Measurements from ENCODE around the gene RFK. TPM values are rescaled to one million over a fixed set of nuclear protein-coding genes. Genes with fewer than 3 reads are reported as not detected.
A peak's percentile ranks its signal among the peaks of the same experiment; 100 is the strongest.

Gene RFK
- total RNA-seq, 1 donor from 2014 or later, result 14.9 TPM

- no peak for DNase-seq (ENCODE audit: low spot score)
- peak overlapping the region; percentile 74 for H3K27ac Mint-ChIP-seq
- no peaks in the 10 kb centered on the region for H3K27me3 Mint-ChIP-seq (ENCODE audit: low read depth)
- peaks cover 3% of the 10 kb centered on the region for H3K36me3 Mint-ChIP-seq (ENCODE audit: low read depth)
- no peaks in the 10 kb centered on the region for H3K9me3 Mint-ChIP-seq
- intact Hi-C loops (cut with micrococcal nuclease), result loop anchor here (1.0 to 10.0 kb wide), 5 partner anchors 17 to 1270 kb away; partner anchors contain the start of gene RFK
- H3K4me3 Mint-ChIP-seq (ENCODE audit: low read depth), result no peak overlapping the region
- H3K4me1 Mint-ChIP-seq (ENCODE audit: low read depth), result peaks cover 30% of the 10 kb centered on the region
Measured at GRCh38 chr9:76424491-76424890, 30.3 kb upstream of the RFK start.

GRCh38 chr9:76423216-76424177 is 29.3 kb upstream of the RFK start:
- no peaks in the 10 kb centered on the region for H3K9me3 Mint-ChIP-seq
- no peaks in the 10 kb centered on the region for H3K27me3 Mint-ChIP-seq (ENCODE audit: low read depth)
- peaks cover 3% of the 10 kb centered on the region for H3K36me3 Mint-ChIP-seq (ENCODE audit: low read depth)
- H3K27ac Mint-ChIP-seq, result peak overlapping the region; percentile 74
- DNase-seq (ENCODE audit: low spot score), result no peak
- H3K4me3 Mint-ChIP-seq (ENCODE audit: low read depth), result peak overlapping the region; percentile 65
- H3K4me1 Mint-ChIP-seq (ENCODE audit: low read depth), result peaks cover 30% of the 10 kb centered on the region
- intact Hi-C loops (cut with micrococcal nuclease), result loop anchor here (1.0 to 10.0 kb wide), 5 partner anchors 18 to 1269 kb away; partner anchors contain the start of gene RFK

- intact Hi-C loops (cut with micrococcal nuclease), result loop anchor here (10.0 kb wide), 1 partner anchor 1265 kb away; no protein-coding TSS in a partner anchor
- H3K9me3 Mint-ChIP-seq, result no peaks in the 10 kb centered on the region
- H3K27me3 Mint-ChIP-seq (ENCODE audit: low read depth), result no peaks in the 10 kb centered on the region
- no peak overlapping the region for H3K4me3 Mint-ChIP-seq (ENCODE audit: low read depth)
- DNase-seq (ENCODE audit: low spot score), result no peak
- no peak overlapping the region for H3K27ac Mint-ChIP-seq
- H3K36me3 Mint-ChIP-seq (ENCODE audit: low read depth), result peaks cover 3% of the 10 kb centered on the region
- peaks cover 40% of the 10 kb centered on the region for H3K4me1 Mint-ChIP-seq (ENCODE audit: low read depth)
Measured at GRCh38 chr9:76419782-76420380, 25.7 kb upstream of the RFK start.

GRCh38 chr9:76417394-76417793 is 23.2 kb upstream of the RFK start:
- intact Hi-C loops (cut with micrococcal nuclease), result no loop called here
- no peak overlapping the region for H3K4me3 Mint-ChIP-seq (ENCODE audit: low read depth)
- H3K4me1 Mint-ChIP-seq (ENCODE audit: low read depth), result peaks cover 34% of the 10 kb centered on the region
- DNase-seq (ENCODE audit: low spot score), result no peak
- no peaks in the 10 kb centered on the region for H3K27me3 Mint-ChIP-seq (ENCODE audit: low read depth)
- H3K36me3 Mint-ChIP-seq (ENCODE audit: low read depth), result peaks cover 8% of the 10 kb centered on the region
- no peak overlapping the region for H3K27ac Mint-ChIP-seq
- H3K9me3 Mint-ChIP-seq, result peaks cover 11% of the 10 kb centered on the region

- DNase-seq (ENCODE audit: low spot score), result no peak
- intact Hi-C loops (cut with micrococcal nuclease), result no loop called here
- H3K4me3 Mint-ChIP-seq (ENCODE audit: low read depth), result no peak overlapping the region
- H3K27ac Mint-ChIP-seq, result no peak overlapping the region
- H3K4me1 Mint-ChIP-seq (ENCODE audit: low read depth), result peaks cover 33% of the 10 kb centered on the region
- no peaks in the 10 kb centered on the region for H3K27me3 Mint-ChIP-seq (ENCODE audit: low read depth)
- peaks cover 8% of the 10 kb centered on the region for H3K36me3 Mint-ChIP-seq (ENCODE audit: low read depth)
- H3K9me3 Mint-ChIP-seq, result peaks cover 11% of the 10 kb centered on the region
Measured at GRCh38 chr9:76415731-76416130, 21.5 kb upstream of the RFK start.

GRCh38 chr9:76415154-76415553 is 20.9 kb upstream of the RFK start:
- Mint-ChIP-seq H3K27me3 (ENCODE audit: low read depth) (no peaks in the 10 kb centered on the region), H3K27ac (no peak overlapping the region), H3K4me1 (ENCODE audit: low read depth) (peaks cover 33% of the 10 kb centered on the region)

GRCh38 chr9:76414661-76415060 is 20.4 kb upstream of the RFK start:
- Mint-ChIP-seq H3K4me1 (ENCODE audit: low read depth) (peaks cover 33% of the 10 kb centered on the region), H3K9me3 (peaks cover 11% of the 10 kb centered on the region), H3K27ac (no peak overlapping the region), H3K27me3 (ENCODE audit: low read depth) (no peaks in the 10 kb centered on the region), H3K36me3 (ENCODE audit: low read depth) (peaks cover 8% of the 10 kb centered on the region), H3K4me3 (ENCODE audit: low read depth) (no peak overlapping the region)
- no peak for DNase-seq (ENCODE audit: low spot score)
- intact Hi-C loops (cut with micrococcal nuclease), result no loop called here

More at GRCh38 chr9:76415154-76415553, 20.9 kb upstream of the RFK start:
- peaks cover 11% of the 10 kb centered on the region for H3K9me3 Mint-ChIP-seq
- intact Hi-C loops (cut with micrococcal nuclease), result no loop called here
- H3K4me3 Mint-ChIP-seq (ENCODE audit: low read depth), result no peak overlapping the region
- peaks cover 8% of the 10 kb centered on the region for H3K36me3 Mint-ChIP-seq (ENCODE audit: low read depth)
- no peak for DNase-seq (ENCODE audit: low spot score)

- Mint-ChIP-seq H3K9me3 (peaks cover 11% of the 10 kb centered on the region), H3K27ac (no peak overlapping the region), H3K4me1 (ENCODE audit: low read depth) (peaks cover 35% of the 10 kb centered on the region), H3K27me3 (ENCODE audit: low read depth) (no peaks in the 10 kb centered on the region), H3K4me3 (ENCODE audit: low read depth) (no peak overlapping the region), H3K36me3 (ENCODE audit: low read depth) (peaks cover 8% of the 10 kb centered on the region)
- intact Hi-C loops (cut with micrococcal nuclease), result no loop called here
- no peak for DNase-seq (ENCODE audit: low spot score)
Measured at GRCh38 chr9:76413658-76414057, 19.4 kb upstream of the RFK start.

GRCh38 chr9:76412638-76413037 is 18.4 kb upstream of the RFK start:
- H3K9me3 Mint-ChIP-seq, result peaks cover 11% of the 10 kb centered on the region
- peaks cover 8% of the 10 kb centered on the region for H3K36me3 Mint-ChIP-seq (ENCODE audit: low read depth)
- no peak overlapping the region for H3K27ac Mint-ChIP-seq
- H3K27me3 Mint-ChIP-seq (ENCODE audit: low read depth), result no peaks in the 10 kb centered on the region
- H3K4me1 Mint-ChIP-seq (ENCODE audit: low read depth), result peaks cover 34% of the 10 kb centered on the region
- intact Hi-C loops (cut with micrococcal nuclease), result no loop called here
- DNase-seq (ENCODE audit: low spot score), result no peak
- no peak overlapping the region for H3K4me3 Mint-ChIP-seq (ENCODE audit: low read depth)

- intact Hi-C loops (cut with micrococcal nuclease), result no loop called here
- H3K27ac Mint-ChIP-seq, result no peak overlapping the region
- no peak overlapping the region for H3K4me3 Mint-ChIP-seq (ENCODE audit: low read depth)
- no peaks in the 10 kb centered on the region for H3K36me3 Mint-ChIP-seq (ENCODE audit: low read depth)
- H3K27me3 Mint-ChIP-seq (ENCODE audit: low read depth), result no peaks in the 10 kb centered on the region
- no peaks in the 10 kb centered on the region for H3K9me3 Mint-ChIP-seq
- peaks cover 18% of the 10 kb centered on the region for H3K4me1 Mint-ChIP-seq (ENCODE audit: low read depth)
- DNase-seq (ENCODE audit: low spot score), result no peak
Measured at GRCh38 chr9:76405868-76406267, 11.6 kb upstream of the RFK start.

GRCh38 chr9:76405340-76405739 is 11.1 kb upstream of the RFK start:
- intact Hi-C loops (cut with micrococcal nuclease), result no loop called here

GRCh38 chr9:76404401-76404800 is 10.2 kb upstream of the RFK start:
- H3K4me3 Mint-ChIP-seq (ENCODE audit: low read depth), result no peak overlapping the region
- H3K36me3 Mint-ChIP-seq (ENCODE audit: low read depth), result no peaks in the 10 kb centered on the region
- DNase-seq (ENCODE audit: low spot score), result no peak
- H3K27ac Mint-ChIP-seq, result no peak overlapping the region
- no peaks in the 10 kb centered on the region for H3K27me3 Mint-ChIP-seq (ENCODE audit: low read depth)
- peaks cover 24% of the 10 kb centered on the region for H3K4me1 Mint-ChIP-seq (ENCODE audit: low read depth)
- H3K9me3 Mint-ChIP-seq, result no peaks in the 10 kb centered on the region
- intact Hi-C loops (cut with micrococcal nuclease), result loop anchor here (5.0 kb wide), 1 partner anchor 158 kb away; no protein-coding TSS in a partner anchor

More at GRCh38 chr9:76405340-76405739, 11.1 kb upstream of the RFK start:
- DNase-seq (ENCODE audit: low spot score), result no peak
- H3K27ac Mint-ChIP-seq, result no peak overlapping the region
- H3K9me3 Mint-ChIP-seq, result no peaks in the 10 kb centered on the region
- H3K36me3 Mint-ChIP-seq (ENCODE audit: low read depth), result no peaks in the 10 kb centered on the region
- no peak overlapping the region for H3K4me3 Mint-ChIP-seq (ENCODE audit: low read depth)
- no peaks in the 10 kb centered on the region for H3K27me3 Mint-ChIP-seq (ENCODE audit: low read depth)
- H3K4me1 Mint-ChIP-seq (ENCODE audit: low read depth), result peaks cover 22% of the 10 kb centered on the region

GRCh38 chr9:76403352-76403751 is 9.1 kb upstream of the RFK start:
- Mint-ChIP-seq H3K4me3 (ENCODE audit: low read depth) (peak overlapping the region; percentile 58), H3K27me3 (ENCODE audit: low read depth) (no peaks in the 10 kb centered on the region), H3K9me3 (no peaks in the 10 kb centered on the region), H3K27ac (peak overlapping the region; percentile 76), H3K4me1 (ENCODE audit: low read depth) (peaks cover 22% of the 10 kb centered on the region), H3K36me3 (ENCODE audit: low read depth) (no peaks in the 10 kb centered on the region)
- peak; percentile 15 for DNase-seq (ENCODE audit: low spot score)
- intact Hi-C loops (cut with micrococcal nuclease), result loop anchor here (1.0 to 5.0 kb wide), 5 partner anchors 21 to 301 kb away; no protein-coding TSS in a partner anchor
